ENCODE data around the gene DLG2.
"Not testable (repeated sequence)": the region's sequence is repeated elsewhere in the genome, so short reads cannot be mapped to it uniquely, and the experiment has no call there.

The DLG2 gene

GRCh38 chr11:85040166-85040565 lies 587.0 kb downstream of the DLG2 start:
- FAIRE-seq (no peak), DNase-seq (ENCODE audit: low spot score) (no peak)

GRCh38 chr11:85029964-85030363 lies 597.2 kb downstream of the DLG2 start:
- FAIRE-seq (no peak), DNase-seq (ENCODE audit: low spot score) (no peak)

GRCh38 chr11:85028329-85029101 lies 598.6 kb downstream of the DLG2 start:
- FAIRE-seq: no peak
- no peak for DNase-seq (ENCODE audit: low spot score)

GRCh38 chr11:85027346-85027745 lies 599.8 kb downstream of the DLG2 start:
- no peak for FAIRE-seq
- DNase-seq (ENCODE audit: low spot score): no peak

GRCh38 chr11:85021058-85021457 lies 606.1 kb downstream of the DLG2 start:
- DNase-seq (ENCODE audit: low spot score) (no peak), FAIRE-seq (no peak)

- DNase-seq (ENCODE audit: low spot score) (no peak), FAIRE-seq (no peak)
These were observed 633.8 kb downstream of the DLG2 start for GRCh38 chr11:84993386-84993785.

GRCh38 chr11:84990141-84990540 lies 637.0 kb downstream of the DLG2 start:
- DNase-seq (ENCODE audit: low spot score) (no peak), FAIRE-seq (no peak)

GRCh38 chr11:84987686-84988187 lies 639.4 kb downstream of the DLG2 start:
- not testable (repeated sequence) for FAIRE-seq

GRCh38 chr11:84981301-84981700 lies 645.8 kb downstream of the DLG2 start:
- no peak for FAIRE-seq
- no peak for DNase-seq (ENCODE audit: low spot score)

More at GRCh38 chr11:84987686-84988187, 639.4 kb downstream of the DLG2 start:
- DNase-seq (ENCODE audit: low spot score): not testable (repeated sequence)

- FAIRE-seq (no peak), DNase-seq (ENCODE audit: low spot score) (no peak)
These were observed 658.0 kb downstream of the DLG2 start for GRCh38 chr11:84969103-84969502.

GRCh38 chr11:84965484-84965883 lies 661.7 kb downstream of the DLG2 start:
- DNase-seq (ENCODE audit: low spot score) (no peak), FAIRE-seq (no peak)

- DNase-seq (ENCODE audit: low spot score): no peak
- FAIRE-seq: no peak
These were observed 663.9 kb downstream of the DLG2 start for GRCh38 chr11:84963240-84963639.

GRCh38 chr11:84962018-84962417 lies 665.1 kb downstream of the DLG2 start:
- DNase-seq (ENCODE audit: low spot score) (no peak), FAIRE-seq (no peak)

- no peak for DNase-seq (ENCODE audit: low spot score)
- FAIRE-seq: no peak
These were observed 668.8 kb downstream of the DLG2 start for GRCh38 chr11:84958295-84958694.

- no peak for FAIRE-seq
These were observed 676.4 kb downstream of the DLG2 start for GRCh38 chr11:84950569-84951270.

GRCh38 chr11:84947970-84948580 lies 679.1 kb downstream of the DLG2 start:
- DNase-seq (ENCODE audit: low spot score) (no peak), FAIRE-seq (no peak)

More at GRCh38 chr11:84950569-84951270, 676.4 kb downstream of the DLG2 start:
- DNase-seq (ENCODE audit: low spot score): no peak

- DNase-seq (ENCODE audit: low spot score) (no peak), FAIRE-seq (no peak)
These were observed 680.1 kb downstream of the DLG2 start for GRCh38 chr11:84947070-84947469.

GRCh38 chr11:84930863-84931262 lies 696.3 kb downstream of the DLG2 start:
- FAIRE-seq (no peak), DNase-seq (ENCODE audit: low spot score) (no peak)

- FAIRE-seq (no peak), DNase-seq (ENCODE audit: low spot score) (no peak)
These were observed 697.4 kb downstream of the DLG2 start for GRCh38 chr11:84929738-84930137.

GRCh38 chr11:84924154-84924692 lies 702.9 kb downstream of the DLG2 start:
- no peak for DNase-seq (ENCODE audit: low spot score)
- no peak for FAIRE-seq

- FAIRE-seq: no peak
- DNase-seq (ENCODE audit: low spot score): no peak
These were observed 703.7 kb downstream of the DLG2 start for GRCh38 chr11:84923489-84923888.

- FAIRE-seq: no peak
- DNase-seq (ENCODE audit: low spot score): no peak
These were observed 704.3 kb downstream of the DLG2 start for GRCh38 chr11:84922836-84923235.
